Gastroesophageal sphincter (tissue), 3 donors: ENCODE results near the gene BACH2.

Experiments used
- EP300 ChIP-seq: sonication (generic); formaldehyde crosslinking; IDR thresholded peaks from one replicate; pipeline ENCODE4 v1.6.1; 2017; ENCODE audit warnings: antibody characterized with exemption, mild to moderate bottlenecking
- POLR2A ChIP-seq, 2 donors: fragments of 450-650 bp; IDR thresholded peaks; one replicate each; pipeline ENCODE4 v1.6.1; 2017; ENCODE audit warnings: antibody characterized with exemption in 2 of 2, mild to moderate bottlenecking in 2 of 2, moderate library complexity in 1 of 2
- POLR2AphosphoS5 ChIP-seq: sonication (generic); formaldehyde crosslinking; IDR thresholded peaks from one replicate; pipeline ENCODE4 v1.6.1; 2017; ENCODE audit warnings: antibody characterized with exemption
- TF ChIP-seq, protein P1 (sequence below), 4 experiments: fragments of 200-600 bp in 2 of 4; fragments of 450-650 bp in 2 of 4; sonication (generic) in 1 of 4; IDR thresholded peaks; one replicate each; pipeline ENCODE4 v1.5.1; 2017 to 2019; ENCODE audit warnings: antibody characterized with exemption in 4 of 4, mild to moderate bottlenecking in 2 of 4, moderate library complexity in 2 of 4

DNA sequence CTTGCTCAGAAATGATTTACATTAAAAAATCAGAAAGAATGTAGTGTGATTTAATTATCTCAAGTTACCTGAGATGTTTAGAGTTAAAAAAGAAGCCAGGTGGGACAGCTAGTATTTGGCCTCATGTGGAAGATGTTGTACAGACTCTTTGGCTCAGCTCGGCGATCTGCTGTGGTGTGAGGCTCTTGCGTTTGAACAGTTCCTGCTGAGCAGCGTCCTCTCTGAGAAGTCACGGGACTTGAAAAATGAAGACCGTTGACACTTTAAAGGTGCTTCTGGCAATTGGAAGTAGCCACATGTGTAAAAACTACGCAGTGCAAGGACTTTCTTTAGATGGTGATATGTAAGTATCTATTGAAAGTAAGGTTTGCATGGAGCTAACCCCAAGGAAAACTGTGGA lies 169.0 kb downstream of the BACH2 start:
- TF ChIP-seq, protein P1, sequence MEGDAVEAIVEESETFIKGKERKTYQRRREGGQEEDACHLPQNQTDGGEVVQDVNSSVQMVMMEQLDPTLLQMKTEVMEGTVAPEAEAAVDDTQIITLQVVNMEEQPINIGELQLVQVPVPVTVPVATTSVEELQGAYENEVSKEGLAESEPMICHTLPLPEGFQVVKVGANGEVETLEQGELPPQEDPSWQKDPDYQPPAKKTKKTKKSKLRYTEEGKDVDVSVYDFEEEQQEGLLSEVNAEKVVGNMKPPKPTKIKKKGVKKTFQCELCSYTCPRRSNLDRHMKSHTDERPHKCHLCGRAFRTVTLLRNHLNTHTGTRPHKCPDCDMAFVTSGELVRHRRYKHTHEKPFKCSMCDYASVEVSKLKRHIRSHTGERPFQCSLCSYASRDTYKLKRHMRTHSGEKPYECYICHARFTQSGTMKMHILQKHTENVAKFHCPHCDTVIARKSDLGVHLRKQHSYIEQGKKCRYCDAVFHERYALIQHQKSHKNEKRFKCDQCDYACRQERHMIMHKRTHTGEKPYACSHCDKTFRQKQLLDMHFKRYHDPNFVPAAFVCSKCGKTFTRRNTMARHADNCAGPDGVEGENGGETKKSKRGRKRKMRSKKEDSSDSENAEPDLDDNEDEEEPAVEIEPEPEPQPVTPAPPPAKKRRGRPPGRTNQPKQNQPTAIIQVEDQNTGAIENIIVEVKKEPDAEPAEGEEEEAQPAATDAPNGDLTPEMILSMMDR (IDR thresholded peaks at IDR 0.05) = no peak
- TF ChIP-seq POLR2A (IDR thresholded peaks at IDR 0.05) (no peak), POLR2AphosphoS5 (no peak), EP300 (no peak)
